GM18499 (cell line): ENCODE results near the gene MCRS1.
A peak's percentile ranks its signal among the peaks of the same experiment; 100 is the strongest.

Experiments used
- ATAC-seq: cut with Tn5 transposase; IDR thresholded peaks from one replicate; pipeline ENCODE4 v1.9.1; 2021; ENCODE audit warnings: moderate number of reproducible peaks; ENCODE audit not compliant: insufficient read depth, unreplicated experiment

Gene MCRS1

GRCh38 chr12:49582850-49583249 lies 14.9 kb upstream of the MCRS1 start:
- ATAC-seq: no peak

DNA sequence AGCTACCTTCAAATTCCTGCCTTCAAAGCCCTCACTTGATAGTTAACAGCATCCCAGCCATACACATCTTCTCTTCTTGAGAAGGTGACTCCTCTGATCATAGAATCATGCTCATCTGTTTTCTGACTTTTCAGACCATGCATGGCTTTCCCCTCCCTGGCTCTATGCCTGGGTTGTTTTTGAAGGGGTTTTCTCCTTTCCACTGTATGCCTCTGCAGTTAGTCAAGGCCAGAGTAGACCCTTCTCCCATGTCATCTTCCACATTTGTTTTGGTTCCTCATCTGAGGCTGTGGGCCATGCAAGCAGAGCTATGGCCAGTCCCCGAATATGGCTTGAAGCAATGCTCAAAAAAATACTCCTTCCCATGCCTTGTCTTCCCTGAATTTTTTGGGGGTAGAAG lies 14.3 kb upstream of the MCRS1 start:
- ATAC-seq: no peak

DNA sequence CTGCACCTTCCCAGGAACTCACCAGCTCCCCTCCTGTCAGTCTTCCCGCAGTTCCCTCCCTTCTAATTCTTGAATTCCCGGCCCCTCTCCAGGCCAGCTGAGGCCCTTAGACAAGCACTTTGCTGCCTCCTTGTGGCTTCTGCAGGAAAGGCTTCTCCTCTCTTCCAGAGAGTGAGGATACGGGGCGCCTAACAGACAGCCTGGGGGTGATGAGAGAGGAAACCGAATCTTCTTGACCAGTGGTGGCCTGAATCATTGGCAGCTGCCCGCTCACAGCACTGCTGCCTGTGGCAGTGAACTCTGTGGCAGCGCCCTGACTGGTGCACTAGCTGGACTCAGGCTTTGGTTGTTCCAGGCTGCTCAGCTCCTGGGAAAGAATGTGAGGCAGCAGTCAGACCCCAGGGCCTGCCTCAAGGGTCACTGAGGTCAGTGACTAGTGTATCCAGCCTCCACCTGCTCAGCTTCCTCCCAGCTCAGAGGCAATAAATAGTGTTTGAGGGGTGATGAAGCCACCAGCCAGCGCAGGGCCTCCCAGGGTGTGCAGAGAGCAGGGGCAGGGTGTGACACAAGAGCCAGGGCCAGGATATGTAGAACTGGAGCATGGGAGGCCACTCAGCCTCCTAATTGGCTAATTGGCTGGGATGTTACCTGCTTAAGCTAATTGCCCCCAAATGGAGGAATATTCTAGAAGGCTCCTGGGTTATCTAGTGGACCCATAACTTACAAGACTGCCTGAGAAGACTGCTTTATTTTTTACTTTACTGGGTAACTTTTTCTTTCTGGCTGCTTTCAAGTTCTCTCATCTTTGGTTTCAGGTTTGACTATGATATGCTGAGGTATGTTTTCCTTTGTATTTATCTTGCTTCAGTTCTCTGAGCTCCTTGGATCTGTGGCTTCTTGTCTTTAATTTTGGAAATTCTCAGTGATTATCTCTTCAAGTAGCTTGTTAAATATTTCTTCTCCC lies 12.9 kb upstream of the MCRS1 start:
- no peak for ATAC-seq

DNA sequence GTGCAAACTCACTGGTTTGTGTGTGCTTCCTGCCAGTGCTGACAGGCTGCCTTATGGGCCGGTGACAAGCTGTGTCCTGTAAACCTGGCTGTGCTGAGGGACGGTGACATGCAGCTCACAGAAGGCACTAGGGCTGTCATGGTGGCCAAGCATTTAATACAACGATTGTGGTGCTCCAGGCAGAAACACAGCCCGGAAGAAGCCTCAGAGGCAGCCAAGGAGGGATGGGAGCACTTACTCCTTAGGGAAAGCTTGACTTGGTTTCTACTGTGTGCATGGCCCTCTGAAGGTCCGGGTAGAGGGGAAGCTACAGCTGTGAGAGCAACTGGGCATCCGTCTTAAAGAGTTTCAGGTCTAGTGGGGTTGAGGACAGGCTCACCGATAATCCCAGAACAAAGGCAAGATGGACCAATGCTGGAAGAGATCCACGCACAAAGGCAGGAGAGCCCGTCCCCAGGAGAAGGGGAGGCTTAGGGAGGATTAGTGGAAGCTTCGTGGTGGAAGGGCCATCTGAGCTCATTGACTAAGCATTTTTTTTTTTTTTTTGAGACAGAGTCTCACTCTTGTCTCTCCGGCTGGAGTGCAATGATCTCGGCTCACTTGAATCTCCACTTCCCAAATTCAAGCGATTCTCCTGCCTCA lies 10.7 kb upstream of the MCRS1 start:
- ATAC-seq: no peak

DNA sequence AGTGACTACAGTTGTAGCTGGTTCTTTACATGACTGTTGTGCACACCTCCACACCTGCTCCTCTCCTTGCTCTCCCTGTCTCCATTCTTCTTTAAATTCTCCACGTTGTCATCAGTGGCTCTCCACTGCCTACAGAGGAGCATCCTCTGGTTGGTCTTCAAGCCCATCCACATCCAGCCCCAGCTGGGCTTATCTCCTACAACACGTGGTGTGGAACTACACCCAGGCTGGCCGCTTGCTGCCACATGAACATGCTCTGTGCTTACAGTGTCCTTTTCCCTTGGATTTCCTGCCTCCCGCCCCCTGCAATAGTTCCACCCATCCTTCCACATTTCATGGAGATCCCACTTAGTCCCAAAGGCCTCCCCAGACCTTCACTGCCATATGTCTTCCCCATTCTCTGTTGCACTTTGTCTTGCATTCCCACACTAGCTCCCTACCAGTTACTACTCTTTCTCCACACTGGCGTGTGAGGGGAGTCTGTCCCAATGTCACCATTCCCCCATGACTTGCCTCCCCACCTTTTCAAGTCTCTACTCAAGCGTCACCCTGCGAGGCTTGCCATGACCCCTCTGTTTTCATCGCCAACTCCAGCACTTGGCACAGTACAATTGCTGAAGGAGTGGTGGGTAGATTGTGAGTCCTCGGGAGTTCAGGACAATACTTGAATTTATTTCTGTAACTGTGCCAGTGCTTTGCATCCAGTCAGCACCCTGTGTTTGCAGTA lies 9.8 kb upstream of the MCRS1 start:
- no peak for ATAC-seq

DNA sequence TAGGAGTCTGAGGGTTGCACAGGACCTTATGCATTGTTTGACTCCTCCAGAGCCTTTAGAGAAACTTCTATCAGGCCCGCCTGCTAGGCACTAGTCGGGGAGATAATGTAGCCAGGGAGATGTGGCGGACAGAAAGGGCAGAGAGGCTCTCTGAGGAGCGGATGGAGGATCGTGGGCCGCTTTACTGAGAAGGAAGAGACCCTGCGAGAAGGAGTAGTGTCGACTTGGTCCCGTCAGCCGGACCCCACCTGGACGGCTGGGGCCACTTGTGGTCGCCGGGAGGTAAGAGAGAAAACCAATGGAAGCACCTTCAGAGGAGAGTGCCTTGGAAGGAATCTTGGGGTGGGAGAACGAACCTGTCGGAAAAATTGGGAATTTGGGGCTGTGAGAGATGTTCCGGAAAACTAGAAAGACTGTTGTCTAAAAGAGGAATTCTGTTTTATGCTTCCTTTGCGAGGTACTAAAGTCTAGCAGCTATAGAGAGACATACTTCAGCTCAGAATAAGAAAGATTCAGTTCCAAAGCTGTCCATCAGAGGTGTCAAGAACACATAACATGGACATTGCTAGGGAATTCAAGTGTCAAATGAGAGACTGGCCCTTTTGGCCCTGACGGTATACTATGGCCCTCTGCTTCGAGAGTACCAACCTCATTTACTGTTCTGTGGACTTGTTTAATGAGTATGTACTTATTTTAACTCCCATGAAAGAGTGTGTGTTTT lies 660 bp upstream of the MCRS1 start:
- no peak for ATAC-seq

- peak; percentile 7 for ATAC-seq
Measured at GRCh38 chr12:49567302-49567610, 686 bp downstream of the MCRS1 start.

DNA sequence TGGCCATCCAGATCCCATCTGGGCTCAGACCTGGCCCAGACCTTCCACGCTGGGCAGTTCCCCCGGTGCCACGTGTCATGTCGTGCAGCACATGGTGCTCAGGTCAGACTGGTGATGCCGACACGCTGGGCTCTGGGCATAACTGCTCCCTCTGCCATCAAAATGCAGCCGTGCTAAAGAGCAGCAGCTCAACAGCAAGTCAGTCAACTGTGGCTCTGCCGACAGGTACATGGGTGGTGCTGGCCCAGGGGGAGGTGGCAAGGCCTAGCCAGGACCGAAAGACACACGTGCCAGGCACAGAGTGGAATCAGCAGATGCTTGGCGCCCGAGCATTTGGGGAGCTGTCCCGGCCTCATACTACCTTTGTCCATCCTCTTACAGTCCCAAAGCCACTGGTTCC lies 1.6 kb downstream of the MCRS1 start:
- no peak for ATAC-seq

- no peak for ATAC-seq
Measured at GRCh38 chr12:49565406-49566265, 2.3 kb downstream of the MCRS1 start.

DNA sequence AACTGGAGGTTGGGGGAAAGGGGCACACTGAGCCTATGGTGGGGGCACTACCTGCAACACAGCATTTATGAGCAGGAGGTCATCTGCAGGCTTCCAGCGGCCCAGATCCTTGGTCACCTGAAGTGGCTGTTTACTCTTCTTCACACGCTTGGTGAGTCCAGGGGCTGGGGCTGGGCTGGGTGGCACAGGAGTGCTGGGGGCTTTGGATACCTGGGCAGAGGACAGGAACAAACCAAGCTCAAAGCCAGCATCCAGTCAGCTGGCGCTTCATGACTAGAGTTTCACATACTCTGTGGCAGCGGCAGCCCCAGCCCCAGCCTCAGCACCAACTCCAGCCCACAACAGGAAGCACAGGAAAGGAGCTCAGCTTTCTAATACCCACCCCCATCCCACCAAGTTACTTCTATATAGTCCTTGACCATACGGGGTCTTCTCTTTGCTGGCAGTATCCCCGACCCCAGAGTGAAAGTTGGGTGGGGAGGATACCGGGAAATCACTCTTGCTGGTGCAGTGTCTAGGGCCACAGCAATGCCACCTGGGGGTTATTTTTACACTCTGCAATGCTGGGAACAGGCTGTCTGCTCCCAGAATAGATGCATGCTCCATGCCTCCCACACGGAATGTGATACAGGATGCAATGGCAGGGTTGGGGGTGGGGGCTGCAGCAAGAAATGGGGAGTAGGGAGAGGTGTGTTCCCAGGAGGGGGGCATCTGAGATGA lies 3.1 kb downstream of the MCRS1 start:
- no peak for ATAC-seq

GRCh38 chr12:49563951-49564685 lies 3.8 kb downstream of the MCRS1 start:
- ATAC-seq: no peak

GRCh38 chr12:49562831-49563230 lies 5.1 kb downstream of the MCRS1 start:
- no peak for ATAC-seq

- ATAC-seq: no peak
Measured at GRCh38 chr12:49562233-49562632, 5.7 kb downstream of the MCRS1 start.

- ATAC-seq: no peak
Measured at GRCh38 chr12:49560695-49561094, 7.2 kb downstream of the MCRS1 start.

DNA sequence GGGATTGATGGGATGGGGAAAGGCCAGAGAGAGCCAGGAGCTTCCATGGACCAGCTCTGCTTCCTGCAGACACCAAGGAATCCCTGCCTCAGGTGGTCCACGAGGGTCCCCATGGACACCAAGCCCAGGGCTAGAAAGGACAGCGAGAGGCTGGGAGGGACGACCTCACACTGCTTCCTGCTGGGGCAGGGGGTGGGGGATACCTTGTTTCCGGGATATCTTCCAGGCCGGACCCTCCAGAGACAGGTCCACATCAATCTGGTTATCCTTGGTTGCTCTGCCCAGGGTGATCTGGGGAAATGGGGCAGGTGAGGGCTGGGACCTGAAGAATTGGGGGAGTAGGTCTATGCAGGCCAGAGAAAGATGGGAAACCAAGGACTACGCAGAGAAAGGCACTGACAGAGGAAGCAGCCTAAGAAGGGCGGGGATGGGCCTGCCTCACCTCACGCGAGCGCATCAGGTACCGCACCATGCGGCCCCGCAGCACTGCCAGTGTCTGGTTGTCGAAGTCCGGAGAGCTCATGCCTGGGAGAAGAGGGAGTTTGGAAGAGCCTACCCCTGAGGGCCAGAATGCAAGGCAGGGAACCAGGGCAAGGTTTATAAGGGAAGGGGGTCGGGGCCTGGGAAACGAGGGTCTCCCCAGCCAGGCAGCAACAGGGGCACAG lies 8.8 kb downstream of the MCRS1 start:
- no peak for ATAC-seq

GRCh38 chr12:49558526-49558925 lies 9.4 kb downstream of the MCRS1 start:
- ATAC-seq: no peak

DNA sequence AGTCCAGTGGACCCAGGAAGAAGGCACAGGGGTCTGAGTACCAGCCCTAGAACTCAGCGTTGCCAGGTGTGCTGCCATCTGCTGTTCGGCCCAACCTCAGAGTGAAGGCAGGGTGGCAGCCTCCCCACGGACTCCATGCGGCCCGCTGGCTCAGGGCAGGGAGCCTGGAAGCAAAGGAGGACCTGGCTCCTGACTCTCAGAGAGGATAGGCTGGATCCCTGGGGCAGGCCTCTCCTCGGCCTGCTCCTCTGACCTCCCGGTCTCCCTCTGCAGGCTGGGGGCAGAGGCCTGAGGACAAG lies 10.1 kb downstream of the MCRS1 start:
- no peak for ATAC-seq
